ENCODE measurements around the gene DCC.

DNA sequence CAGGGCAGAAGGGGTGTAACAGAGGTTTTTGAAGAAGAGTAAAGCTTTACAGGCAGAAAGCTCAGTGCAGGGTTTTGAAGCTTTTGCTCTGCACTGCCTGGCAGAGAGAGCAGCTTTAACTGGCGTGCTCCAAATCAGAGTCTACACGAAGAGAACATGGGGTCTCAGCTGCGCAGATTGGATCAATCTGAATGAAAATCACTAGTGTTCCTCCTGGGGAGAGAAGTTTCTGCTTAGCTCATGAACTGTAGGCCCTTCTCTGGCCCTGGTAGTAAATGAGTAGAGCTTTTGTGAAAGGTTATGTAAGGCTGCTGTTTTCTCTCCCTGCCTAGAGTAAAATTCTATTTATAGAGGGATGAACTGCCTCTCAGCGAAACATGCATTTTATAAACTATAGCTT, 13.6 kb downstream of the DCC start:
- TF ChIP-seq, protein P1, sequence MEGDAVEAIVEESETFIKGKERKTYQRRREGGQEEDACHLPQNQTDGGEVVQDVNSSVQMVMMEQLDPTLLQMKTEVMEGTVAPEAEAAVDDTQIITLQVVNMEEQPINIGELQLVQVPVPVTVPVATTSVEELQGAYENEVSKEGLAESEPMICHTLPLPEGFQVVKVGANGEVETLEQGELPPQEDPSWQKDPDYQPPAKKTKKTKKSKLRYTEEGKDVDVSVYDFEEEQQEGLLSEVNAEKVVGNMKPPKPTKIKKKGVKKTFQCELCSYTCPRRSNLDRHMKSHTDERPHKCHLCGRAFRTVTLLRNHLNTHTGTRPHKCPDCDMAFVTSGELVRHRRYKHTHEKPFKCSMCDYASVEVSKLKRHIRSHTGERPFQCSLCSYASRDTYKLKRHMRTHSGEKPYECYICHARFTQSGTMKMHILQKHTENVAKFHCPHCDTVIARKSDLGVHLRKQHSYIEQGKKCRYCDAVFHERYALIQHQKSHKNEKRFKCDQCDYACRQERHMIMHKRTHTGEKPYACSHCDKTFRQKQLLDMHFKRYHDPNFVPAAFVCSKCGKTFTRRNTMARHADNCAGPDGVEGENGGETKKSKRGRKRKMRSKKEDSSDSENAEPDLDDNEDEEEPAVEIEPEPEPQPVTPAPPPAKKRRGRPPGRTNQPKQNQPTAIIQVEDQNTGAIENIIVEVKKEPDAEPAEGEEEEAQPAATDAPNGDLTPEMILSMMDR (IDR thresholded peaks at IDR 0.05): no peak
- TF ChIP-seq POLR2A (IDR thresholded peaks at IDR 0.05): no peak

Measured in thyroid gland (tissue), 4 donors.